Brain pericyte (primary cell): ENCODE data around the gene P2RY12.

Experiments
- DNase-seq: peaks from one replicate; pipeline ENCODE4 v3.0.0-alpha.2; 2012; ENCODE audit warnings: low read depth, low spot score

P2RY12 gene

DNA sequence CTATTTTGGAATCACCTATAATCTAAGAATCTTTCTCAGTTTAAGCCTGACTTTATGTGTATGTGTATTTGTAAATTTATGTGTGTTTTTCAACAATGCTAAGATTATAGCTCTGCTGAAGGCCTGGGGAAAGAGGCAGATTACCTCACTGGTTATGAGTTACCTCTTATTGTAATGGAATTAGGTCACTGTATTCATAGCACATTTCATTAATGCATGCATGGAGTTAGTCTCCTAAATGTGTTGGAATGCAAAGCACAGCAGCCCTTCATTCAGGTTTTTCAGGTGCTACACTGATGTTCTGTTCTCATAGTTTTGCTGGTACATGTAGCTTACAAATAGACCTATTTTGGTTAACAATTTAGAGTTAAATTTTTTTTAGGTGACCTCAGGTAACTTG, 77.4 kb downstream of the P2RY12 start:
- DNase-seq: no peak

GRCh38 chr3:151306168-151306810, 78.3 kb downstream of the P2RY12 start:
- DNase-seq: no peak

- no peak for DNase-seq
Measured at GRCh38 chr3:151305775-151306151, 78.8 kb downstream of the P2RY12 start.

DNA sequence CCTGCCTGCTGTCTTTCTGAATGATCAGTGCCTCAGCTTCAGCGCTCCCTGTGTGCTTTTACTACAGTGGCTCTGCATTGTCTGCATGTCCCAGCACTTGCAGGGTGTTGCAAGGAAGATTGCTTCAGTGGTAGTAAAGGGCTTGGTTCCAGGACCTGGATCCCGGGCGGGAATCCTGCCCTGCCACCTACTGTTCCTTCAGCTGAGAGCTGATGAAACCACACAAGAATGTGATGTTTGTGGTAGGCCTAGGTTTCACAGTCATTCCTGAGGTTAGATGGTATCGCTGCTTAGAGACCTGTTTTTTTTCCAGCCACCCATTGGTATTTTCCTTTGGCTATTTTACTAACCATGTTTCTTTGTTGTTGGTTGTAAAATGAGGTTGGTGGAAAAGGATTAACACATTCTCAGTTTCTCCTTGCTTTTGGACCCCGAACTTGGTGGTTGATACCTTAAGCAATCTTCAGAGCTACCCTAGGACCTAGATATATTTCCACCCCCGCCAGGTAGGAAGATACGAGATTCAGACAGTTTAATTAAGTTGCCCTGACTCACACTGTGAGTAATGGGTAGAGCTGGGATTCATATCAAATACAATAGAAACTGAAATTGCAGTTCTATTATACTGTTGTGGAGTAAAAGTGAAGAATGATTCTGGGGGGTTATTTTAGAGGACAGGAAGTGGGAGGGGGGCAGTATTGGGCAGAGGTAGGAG, 79.3 kb downstream of the P2RY12 start:
- DNase-seq: peak; percentile 74

DNA sequence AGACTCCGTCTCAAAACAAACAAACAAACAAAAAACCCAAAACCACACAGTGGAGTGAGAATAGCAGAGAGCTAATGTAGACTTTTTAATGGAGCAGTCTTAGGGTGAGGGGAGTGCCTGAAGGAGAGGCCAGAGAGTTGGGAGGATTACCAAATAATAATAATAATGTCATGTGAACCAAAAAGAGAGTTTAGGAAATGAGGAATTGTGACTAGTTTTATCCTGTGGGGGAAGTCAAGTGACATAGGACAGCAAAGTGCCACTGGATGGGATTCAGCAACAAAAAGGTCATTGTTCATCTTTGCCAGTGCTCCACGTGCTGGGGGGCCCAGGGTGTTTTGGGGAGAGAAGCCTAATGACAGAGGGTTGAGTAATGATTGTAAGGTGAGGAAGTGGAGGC, 80.8 kb downstream of the P2RY12 start:
- DNase-seq: no peak

- DNase-seq: no peak
Measured at GRCh38 chr3:151301787-151302186, 82.8 kb downstream of the P2RY12 start.

DNA sequence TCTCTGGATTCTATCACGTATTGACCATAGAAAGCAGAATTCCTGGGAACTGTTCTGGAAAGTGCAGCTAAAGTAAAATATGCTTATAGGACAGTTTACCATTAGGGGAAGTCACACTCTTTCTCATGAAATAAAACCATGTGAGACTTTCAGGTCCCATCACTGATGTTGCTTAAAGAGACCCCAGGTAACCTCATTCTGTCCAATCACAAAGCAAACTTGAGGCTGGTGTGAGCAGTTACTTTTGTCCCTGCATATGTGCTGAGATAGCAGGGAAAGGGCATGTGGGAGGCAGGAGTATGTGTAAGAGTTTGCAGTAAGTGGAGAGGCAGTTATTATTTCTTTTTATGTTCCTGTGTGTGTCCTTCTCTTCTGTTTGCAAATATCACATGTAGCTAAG, 84.0 kb downstream of the P2RY12 start:
- no peak for DNase-seq

DNA sequence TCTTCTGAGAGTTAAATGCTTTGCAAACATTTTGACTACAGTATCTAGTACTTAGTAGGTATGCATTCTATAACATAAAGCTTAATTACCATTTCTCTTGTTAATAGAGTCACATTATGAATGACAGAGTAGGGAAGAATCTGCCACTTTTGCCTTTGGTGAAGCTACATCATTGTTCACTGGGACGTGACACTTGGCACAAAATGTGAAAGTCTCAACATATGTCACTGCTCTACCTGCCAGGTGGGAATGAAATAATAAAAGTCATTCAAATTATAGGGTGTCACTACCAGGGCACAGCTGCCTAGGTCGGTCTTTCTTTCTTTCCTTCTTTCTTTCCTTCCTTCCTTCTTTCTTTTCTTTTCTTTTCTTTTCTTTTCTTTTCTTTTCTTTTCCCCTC, 85.5 kb downstream of the P2RY12 start:
- no peak for DNase-seq

GRCh38 chr3:151297429-151297828, 87.1 kb downstream of the P2RY12 start:
- no peak for DNase-seq

- DNase-seq: no peak
Measured at GRCh38 chr3:151296226-151296625, 88.3 kb downstream of the P2RY12 start.

DNA sequence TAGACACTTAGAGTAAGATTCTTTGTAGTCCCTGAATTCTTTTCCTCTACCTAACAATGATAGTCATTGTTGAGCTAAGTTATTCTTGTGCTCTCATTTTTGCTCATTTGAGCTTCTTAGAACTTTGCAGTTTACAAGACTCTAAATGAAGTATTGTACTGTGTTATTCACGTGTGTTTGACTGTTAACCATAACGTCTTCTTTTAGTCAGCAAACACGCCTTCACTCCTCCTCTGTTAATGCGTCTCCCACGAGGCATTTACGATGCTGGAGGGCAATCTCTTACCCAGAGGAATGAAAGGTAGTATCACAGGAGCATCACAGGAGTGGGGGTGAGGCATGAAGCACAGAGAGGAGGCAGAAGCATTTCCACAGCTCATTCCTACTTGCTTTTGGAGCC, 91.4 kb downstream of the P2RY12 start:
- DNase-seq: no peak

DNA sequence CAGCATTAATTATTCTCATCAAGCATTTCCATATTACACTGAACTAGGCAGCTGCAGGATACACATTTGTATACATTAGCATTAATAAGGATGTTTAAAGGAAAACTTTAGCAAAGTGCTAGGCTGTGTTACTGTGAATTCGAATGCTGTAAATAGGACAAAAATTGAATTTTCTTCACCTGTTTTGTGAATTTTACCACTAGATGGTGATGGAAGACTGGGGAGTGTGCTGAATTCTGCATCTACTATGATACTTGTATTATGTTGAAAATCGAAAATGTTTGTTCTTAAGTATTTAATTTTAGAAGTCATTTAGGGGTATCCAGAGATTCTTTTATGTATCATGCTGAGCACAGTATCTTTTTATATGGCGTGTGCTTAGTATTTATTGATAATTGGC, 93.9 kb downstream of the P2RY12 start:
- no peak for DNase-seq

- no peak for DNase-seq
Measured at GRCh38 chr3:151289445-151289844, 95.1 kb downstream of the P2RY12 start.
